GM13976 (cell line): ENCODE data around the gene CERS6.

Source experiments
- DNase-seq: peaks from one replicate; pipeline ENCODE4 v3.0.0; 2012; ENCODE audit warnings: low spot score
- in situ Hi-C: fragments of 300-500 bp; cut with MboI; formaldehyde crosslinking; loops from one replicate; pipeline ENCODE4 v1.12.0; 2022; ENCODE audit warnings: low sequenced_read_pairs, mixed read lengths, inconsistent platforms; ENCODE audit not compliant: unreplicated experiment
- TF ChIP-seq, protein P1 (sequence below): IDR thresholded peaks from 2 replicates; pipeline ENCODE4 v1.5.1; 2012; ENCODE audit warnings: borderline replicate concordance, mild to moderate bottlenecking; ENCODE audit not compliant: insufficient read depth; ENCODE audit errors: extremely low read depth, missing control alignments, control extremely low read depth

Gene CERS6

GRCh38 chr2:168439536-168439935 lies 16.5 kb upstream of the CERS6 start:
- DNase-seq = no peak
- in situ Hi-C loops = no loop called here
- TF ChIP-seq, protein P1, sequence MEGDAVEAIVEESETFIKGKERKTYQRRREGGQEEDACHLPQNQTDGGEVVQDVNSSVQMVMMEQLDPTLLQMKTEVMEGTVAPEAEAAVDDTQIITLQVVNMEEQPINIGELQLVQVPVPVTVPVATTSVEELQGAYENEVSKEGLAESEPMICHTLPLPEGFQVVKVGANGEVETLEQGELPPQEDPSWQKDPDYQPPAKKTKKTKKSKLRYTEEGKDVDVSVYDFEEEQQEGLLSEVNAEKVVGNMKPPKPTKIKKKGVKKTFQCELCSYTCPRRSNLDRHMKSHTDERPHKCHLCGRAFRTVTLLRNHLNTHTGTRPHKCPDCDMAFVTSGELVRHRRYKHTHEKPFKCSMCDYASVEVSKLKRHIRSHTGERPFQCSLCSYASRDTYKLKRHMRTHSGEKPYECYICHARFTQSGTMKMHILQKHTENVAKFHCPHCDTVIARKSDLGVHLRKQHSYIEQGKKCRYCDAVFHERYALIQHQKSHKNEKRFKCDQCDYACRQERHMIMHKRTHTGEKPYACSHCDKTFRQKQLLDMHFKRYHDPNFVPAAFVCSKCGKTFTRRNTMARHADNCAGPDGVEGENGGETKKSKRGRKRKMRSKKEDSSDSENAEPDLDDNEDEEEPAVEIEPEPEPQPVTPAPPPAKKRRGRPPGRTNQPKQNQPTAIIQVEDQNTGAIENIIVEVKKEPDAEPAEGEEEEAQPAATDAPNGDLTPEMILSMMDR = no peak

GRCh38 chr2:168441214-168441872 lies 14.7 kb upstream of the CERS6 start:
- in situ Hi-C loops = no loop called here
- no peak for DNase-seq
- TF ChIP-seq, protein P1 = no peak

- no peak for DNase-seq
- in situ Hi-C loops = no loop called here
- TF ChIP-seq, protein P1 = no peak
Observed at GRCh38 chr2:168443818-168444217, 12.3 kb upstream of the CERS6 start.

- DNase-seq = no peak
- in situ Hi-C loops = no loop called here
- TF ChIP-seq, protein P1 = no peak
Observed at GRCh38 chr2:168445960-168446359, 10.1 kb upstream of the CERS6 start.

- TF ChIP-seq, protein P1 = no peak
- DNase-seq = no peak
- in situ Hi-C loops = no loop called here
Observed at GRCh38 chr2:168448980-168449379, 7.1 kb upstream of the CERS6 start.

DNA sequence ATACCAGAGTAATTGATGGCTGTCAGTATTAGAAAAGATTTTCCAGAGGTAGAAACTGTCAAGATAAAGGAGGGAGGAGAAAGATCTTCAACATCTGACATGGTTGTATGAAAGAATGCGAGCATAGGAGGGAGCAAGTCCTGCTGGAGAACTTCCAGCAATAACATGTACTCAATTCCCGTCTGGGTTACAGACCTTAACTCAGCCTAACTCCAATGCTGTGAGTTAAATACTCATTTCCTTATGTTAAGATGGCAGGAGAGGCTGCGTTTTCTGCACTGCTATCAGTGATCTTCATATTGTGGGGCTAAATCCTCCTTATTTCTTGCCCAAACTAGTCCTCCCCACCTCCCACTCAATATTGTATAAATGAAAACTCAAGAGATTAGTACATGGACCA lies 6.7 kb upstream of the CERS6 start:
- TF ChIP-seq, protein P1 = no peak
- in situ Hi-C loops = no loop called here
- DNase-seq = no peak
